ENCODE measurements around the gene COG6. TPM values are rescaled to one million over a fixed set of nuclear protein-coding genes. Genes with fewer than 3 reads are reported as not detected.

Gene COG6
- total and polyA plus RNA-seq, 2 experiments from 2014 or later, result 29.5 to 52.6 TPM

DNA sequence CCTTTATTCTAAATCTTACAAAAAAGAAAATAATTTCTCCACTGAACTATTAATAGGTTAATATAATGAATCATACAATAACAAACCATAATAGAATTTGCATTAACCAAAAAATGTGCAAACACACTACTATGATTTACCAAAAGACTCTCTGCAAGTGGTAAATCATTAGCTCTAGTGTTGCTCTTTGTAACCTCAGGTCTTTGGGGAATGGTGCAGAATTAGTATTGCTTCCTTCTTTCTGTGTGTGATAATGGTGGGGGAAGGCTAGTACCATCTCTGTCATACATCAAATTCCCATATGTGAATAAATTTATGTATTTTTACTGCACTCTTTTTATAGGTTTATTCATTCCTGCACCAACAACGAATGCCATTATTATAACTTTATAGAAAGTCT lies 105.1 kb downstream of the COG6 start:
- Histone ChIP-seq H3K27ac (no peak overlapping the region), H3K36me3 (no peaks in the 10 kb centered on the region), H3K4me1 (ENCODE audit: low read depth) (no peaks in the 10 kb centered on the region), H3K4me3 (no peak overlapping the region), H3K27me3 (no peaks in the 10 kb centered on the region), H3K9me3 (ENCODE audit: low read depth) (no peaks in the 10 kb centered on the region)
- TF ChIP-seq, protein P1, sequence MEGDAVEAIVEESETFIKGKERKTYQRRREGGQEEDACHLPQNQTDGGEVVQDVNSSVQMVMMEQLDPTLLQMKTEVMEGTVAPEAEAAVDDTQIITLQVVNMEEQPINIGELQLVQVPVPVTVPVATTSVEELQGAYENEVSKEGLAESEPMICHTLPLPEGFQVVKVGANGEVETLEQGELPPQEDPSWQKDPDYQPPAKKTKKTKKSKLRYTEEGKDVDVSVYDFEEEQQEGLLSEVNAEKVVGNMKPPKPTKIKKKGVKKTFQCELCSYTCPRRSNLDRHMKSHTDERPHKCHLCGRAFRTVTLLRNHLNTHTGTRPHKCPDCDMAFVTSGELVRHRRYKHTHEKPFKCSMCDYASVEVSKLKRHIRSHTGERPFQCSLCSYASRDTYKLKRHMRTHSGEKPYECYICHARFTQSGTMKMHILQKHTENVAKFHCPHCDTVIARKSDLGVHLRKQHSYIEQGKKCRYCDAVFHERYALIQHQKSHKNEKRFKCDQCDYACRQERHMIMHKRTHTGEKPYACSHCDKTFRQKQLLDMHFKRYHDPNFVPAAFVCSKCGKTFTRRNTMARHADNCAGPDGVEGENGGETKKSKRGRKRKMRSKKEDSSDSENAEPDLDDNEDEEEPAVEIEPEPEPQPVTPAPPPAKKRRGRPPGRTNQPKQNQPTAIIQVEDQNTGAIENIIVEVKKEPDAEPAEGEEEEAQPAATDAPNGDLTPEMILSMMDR (IDR thresholded peaks at IDR 0.05; ENCODE audit: low read depth, low read length), result no peak
- no peak for DNase-seq (ENCODE audit: low read depth in 1 of 2, low spot score in 1 of 2)

DNA sequence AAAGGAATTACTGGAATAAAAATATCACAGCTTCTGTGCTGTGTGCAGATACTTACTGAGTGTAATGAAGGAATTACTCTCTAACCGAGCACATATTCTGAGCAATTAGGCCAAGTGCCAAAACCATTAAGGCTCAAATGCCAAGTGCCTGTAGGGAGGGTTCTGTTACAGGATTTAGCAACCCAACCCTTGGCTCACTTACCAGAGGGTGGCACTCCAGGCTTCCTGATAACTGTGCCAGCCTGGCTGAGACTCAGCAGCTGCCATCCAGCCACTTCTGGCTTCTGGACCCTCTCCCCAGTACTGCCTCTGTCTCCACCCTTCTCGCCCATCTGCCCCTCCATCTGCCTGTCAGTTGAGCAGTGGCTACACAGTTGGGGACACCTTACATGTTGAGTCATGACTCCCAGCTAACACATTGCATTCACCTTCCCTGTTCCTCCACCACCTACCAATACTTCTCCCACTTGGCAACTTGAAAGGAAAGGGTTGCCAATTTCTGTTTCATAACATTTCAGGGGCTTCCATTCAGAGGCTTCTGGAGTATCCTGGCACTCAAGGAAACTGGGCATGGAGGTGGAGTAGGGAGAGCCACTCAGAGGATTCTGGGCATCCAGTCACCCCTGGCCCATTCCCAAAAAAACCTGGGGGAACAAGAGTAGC lies 110.5 kb downstream of the COG6 start:
- no peak overlapping the region for H3K27ac ChIP-seq
- peak in 1 of 2 donors; percentile 40 for DNase-seq (ENCODE audit: low read depth in 1 of 2, low spot score in 1 of 2)
- H3K4me1 ChIP-seq (ENCODE audit: low read depth), result no peaks in the 10 kb centered on the region
- TF ChIP-seq, protein P1 (IDR thresholded peaks at IDR 0.05; ENCODE audit: low read depth, low read length), result no peak
- H3K27me3 ChIP-seq, result no peaks in the 10 kb centered on the region
- no peak overlapping the region for H3K4me3 ChIP-seq
- H3K9me3 ChIP-seq (ENCODE audit: low read depth), result no peaks in the 10 kb centered on the region
- no peaks in the 10 kb centered on the region for H3K36me3 ChIP-seq

DNA sequence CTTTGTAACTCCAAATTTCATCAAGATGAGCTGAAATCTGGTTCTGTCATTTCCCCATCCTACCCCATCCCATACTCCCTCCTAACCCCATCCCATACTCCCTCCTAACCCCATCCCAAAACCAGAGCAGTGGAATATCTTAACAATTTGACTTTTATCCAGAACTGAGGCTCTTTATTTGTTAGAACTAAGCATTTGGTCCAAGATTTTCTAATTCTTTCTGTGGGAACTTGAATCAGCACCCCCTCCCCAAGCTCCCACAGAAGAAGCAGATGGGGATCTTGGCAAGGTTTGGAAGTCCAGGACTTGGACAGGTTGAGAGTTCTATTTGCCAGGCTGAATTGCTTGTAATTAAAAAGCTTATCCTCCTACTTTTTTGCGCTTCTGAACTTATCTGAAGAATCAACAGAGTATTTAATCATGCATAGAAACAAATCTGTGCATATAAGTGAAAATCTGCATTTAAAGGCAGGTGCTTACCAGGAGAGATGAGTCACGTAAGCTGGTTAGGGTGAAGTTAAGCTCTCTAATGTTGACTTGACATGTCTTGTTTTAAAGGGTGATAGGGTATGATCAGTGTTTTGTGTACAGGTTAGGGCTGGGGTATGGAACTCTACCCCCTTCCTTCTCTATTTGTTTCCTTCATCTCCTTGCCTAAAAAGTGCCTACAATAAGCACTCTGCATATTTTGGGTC lies 111.1 kb downstream of the COG6 start:
- TF ChIP-seq, protein P1 (IDR thresholded peaks at IDR 0.05; ENCODE audit: low read depth, low read length), result no peak
- Histone ChIP-seq H3K9me3 (ENCODE audit: low read depth) (no peaks in the 10 kb centered on the region), H3K27me3 (no peaks in the 10 kb centered on the region), H3K27ac (no peak overlapping the region), H3K36me3 (no peaks in the 10 kb centered on the region), H3K4me3 (no peak overlapping the region), H3K4me1 (ENCODE audit: low read depth) (no peaks in the 10 kb centered on the region)
- DNase-seq (ENCODE audit: low read depth in 1 of 2, low spot score in 1 of 2), result no peak

DNA sequence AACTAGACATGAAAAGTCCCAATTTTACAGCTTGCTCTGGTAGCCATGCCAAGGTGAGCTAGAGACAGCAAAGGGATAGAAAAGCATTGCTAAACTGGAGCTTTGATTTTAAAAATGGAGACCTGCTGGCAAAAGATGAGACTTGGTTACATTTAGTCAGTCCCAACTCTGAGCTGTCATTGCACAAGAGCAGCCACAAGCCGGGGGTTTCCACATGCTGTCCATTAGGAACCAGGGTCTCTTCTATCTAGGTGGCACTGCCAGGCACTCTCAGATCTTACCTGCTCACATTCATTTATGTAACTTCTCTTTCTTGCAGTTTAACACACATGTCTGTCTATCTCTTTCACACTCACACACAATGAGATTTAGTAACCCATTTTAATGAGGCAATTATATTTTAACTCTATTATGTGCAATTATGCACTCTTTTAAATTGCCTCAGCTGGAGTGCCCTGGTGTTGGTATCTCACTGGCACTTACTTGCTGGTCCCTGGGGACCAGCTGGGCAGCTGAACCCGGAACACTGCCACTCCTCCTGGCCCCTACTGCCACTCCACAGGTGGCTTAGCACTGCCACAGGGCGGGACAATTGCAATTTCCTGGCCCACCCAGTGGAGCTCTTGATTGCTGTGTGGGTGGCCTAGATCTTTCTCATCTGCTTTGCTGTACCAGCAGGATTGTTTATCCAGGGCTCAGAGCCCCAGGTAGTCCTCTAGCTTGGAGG lies 112.5 kb downstream of the COG6 start:
- no peaks in the 10 kb centered on the region for H3K36me3 ChIP-seq
- TF ChIP-seq, protein P1 (IDR thresholded peaks at IDR 0.05; ENCODE audit: low read depth, low read length), result no peak
- H3K27ac ChIP-seq, result no peak overlapping the region
- no peak overlapping the region for H3K4me3 ChIP-seq
- no peaks in the 10 kb centered on the region for H3K4me1 ChIP-seq (ENCODE audit: low read depth)
- H3K9me3 ChIP-seq (ENCODE audit: low read depth), result no peaks in the 10 kb centered on the region
- H3K27me3 ChIP-seq, result no peaks in the 10 kb centered on the region
- no peak for DNase-seq (ENCODE audit: low read depth in 1 of 2, low spot score in 1 of 2)

DNA sequence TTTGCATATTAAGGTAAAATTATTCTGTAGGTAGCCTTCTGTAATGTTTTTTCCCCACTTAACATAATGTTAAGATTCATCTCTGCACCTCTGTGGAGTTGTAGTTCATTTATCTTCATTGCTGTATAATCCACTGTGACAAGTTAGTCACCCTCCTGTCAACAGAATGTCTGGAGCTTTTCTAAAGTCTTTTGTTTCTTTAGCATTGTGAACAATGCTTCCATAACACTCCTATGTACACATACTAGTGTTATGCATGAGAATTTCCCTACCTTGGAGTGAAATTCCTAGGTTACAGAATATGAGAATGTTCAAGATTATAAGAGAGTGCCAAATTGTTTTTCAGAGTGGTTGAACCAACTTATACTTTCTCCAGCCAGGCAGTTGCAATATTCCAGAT lies 113.5 kb downstream of the COG6 start:
- Histone ChIP-seq H3K9me3 (ENCODE audit: low read depth) (no peaks in the 10 kb centered on the region), H3K27ac (no peak overlapping the region), H3K4me3 (no peak overlapping the region), H3K36me3 (no peaks in the 10 kb centered on the region), H3K27me3 (no peaks in the 10 kb centered on the region), H3K4me1 (ENCODE audit: low read depth) (no peaks in the 10 kb centered on the region)
- TF ChIP-seq, protein P1 (IDR thresholded peaks at IDR 0.05; ENCODE audit: low read depth, low read length), result no peak
- no peak for DNase-seq (ENCODE audit: low read depth in 1 of 2, low spot score in 1 of 2)

All from cardiac muscle cell (in vitro differentiated cells and primary cell).